ENCODE results near the gene ATP6AP1. TPM values are rescaled to one million over a fixed set of nuclear protein-coding genes. Genes with fewer than 3 reads are reported as not detected.
A peak's percentile ranks its signal among the peaks of the same experiment; 100 is the strongest.

The ATP6AP1 gene
- total RNA-seq, 6 experiments from 2014 or later = 26.5 to 41.4 (median 32.4) TPM

DNA sequence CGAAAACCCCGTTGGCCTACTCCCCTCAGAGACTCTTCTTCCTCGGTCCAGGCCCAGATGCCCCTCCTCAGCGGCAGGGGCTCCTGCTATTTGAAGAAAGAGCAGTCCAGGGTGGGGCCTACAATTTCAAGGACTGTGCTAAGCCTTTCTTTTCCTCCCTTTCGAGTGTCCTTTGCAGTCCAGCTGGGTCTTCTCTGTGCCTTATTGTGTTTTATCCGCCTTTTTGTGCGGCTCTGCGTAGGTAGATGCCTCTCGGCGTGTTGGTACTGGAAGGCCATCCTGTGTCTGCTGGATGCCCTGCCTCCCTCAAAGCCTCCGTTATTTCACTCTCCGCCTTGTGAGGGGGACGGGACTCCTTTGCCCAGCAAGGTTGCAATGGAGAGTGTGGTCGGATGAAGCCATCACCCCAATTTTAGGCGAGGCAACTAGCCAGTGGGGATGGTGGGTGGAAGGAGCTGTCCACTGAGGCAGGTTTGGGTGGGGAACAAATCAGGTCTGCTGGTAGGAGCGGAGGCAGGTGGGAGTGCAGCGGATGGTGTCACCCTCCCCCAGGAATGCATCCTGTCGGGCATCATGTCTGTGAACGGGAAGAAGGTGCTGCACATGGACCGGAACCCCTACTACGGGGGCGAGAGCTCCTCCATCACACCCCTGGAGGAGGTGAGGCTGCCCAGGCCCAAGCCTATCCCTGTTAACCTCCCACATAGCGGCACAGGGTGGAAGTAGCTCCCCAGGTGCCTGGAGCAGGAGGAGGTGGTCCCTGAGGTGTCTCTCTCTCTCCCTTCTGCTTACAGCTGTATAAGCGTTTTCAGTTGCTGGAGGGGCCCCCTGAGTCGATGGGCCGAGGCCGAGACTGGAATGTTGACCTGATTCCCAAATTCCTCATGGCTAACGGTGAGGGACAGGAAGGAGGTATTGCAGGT is 9.8 kb downstream of the ATP6AP1 start:
- H3K27ac ChIP-seq = no peak overlapping the region
- peaks cover 0 to 2% (median 0%) of the 10 kb centered on the region in 4 donors for H3K36me3 ChIP-seq
- DNase-seq (no peak), ATAC-seq (no peak)
- no peak for TF ChIP-seq POLR2A (IDR thresholded peaks at IDR 0.05)
- TF ChIP-seq, protein P1, sequence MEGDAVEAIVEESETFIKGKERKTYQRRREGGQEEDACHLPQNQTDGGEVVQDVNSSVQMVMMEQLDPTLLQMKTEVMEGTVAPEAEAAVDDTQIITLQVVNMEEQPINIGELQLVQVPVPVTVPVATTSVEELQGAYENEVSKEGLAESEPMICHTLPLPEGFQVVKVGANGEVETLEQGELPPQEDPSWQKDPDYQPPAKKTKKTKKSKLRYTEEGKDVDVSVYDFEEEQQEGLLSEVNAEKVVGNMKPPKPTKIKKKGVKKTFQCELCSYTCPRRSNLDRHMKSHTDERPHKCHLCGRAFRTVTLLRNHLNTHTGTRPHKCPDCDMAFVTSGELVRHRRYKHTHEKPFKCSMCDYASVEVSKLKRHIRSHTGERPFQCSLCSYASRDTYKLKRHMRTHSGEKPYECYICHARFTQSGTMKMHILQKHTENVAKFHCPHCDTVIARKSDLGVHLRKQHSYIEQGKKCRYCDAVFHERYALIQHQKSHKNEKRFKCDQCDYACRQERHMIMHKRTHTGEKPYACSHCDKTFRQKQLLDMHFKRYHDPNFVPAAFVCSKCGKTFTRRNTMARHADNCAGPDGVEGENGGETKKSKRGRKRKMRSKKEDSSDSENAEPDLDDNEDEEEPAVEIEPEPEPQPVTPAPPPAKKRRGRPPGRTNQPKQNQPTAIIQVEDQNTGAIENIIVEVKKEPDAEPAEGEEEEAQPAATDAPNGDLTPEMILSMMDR (IDR thresholded peaks at IDR 0.05) = no peak
- WGBS (ENCODE audit: insufficient coverage, low coverage, low lambda C conversion rate, missing lambda C conversion rate) = 53% methylated on average over 12 of the region's 28 CpGs
- peak overlapping the region; percentile 70 to 77 (median 71) for H3K4me3 ChIP-seq
- H3K4me1 ChIP-seq = no peaks in the 10 kb centered on the region
- no peaks in the 10 kb centered on the region for H3K9me3 ChIP-seq
- intact Hi-C loops (cut with DNase I) = no loop called here
- no peaks in the 10 kb centered on the region for H3K27me3 ChIP-seq

DNA sequence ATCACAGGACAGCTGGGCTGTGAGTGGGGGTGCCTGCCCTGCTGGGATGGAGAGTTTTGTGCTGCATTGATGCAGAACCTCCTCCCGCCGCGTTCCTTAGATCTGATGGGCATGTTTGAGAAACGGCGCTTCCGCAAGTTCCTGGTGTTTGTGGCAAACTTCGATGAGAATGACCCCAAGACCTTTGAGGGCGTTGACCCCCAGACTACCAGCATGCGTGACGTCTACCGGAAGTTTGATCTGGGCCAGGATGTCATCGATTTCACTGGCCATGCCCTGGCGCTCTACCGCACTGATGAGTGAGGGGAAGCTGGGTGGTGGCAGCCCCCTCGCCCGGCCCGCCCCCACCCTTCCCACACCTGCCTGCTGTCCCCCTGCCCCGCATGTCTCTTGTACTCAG is 11.4 kb downstream of the ATP6AP1 start:
- Histone ChIP-seq H3K36me3 (peaks cover 0 to under 1% (median 0%) of the 10 kb centered on the region in 4 donors), H3K27ac (peak overlapping the region in 1 of 3 donors; percentile 14), H3K9me3 (no peaks in the 10 kb centered on the region), H3K4me1 (peaks cover 0 to 3% (median 0%) of the 10 kb centered on the region in 4 donors), H3K27me3 (no peaks in the 10 kb centered on the region), H3K4me3 (no peak overlapping the region)
- TF ChIP-seq, protein P1 (IDR thresholded peaks at IDR 0.05) = no peak
- no peak for TF ChIP-seq POLR2A (IDR thresholded peaks at IDR 0.05)
- intact Hi-C loops (cut with DNase I) = no loop called here
- peak; percentile 35 to 56 (median 48) for ATAC-seq
- DNase-seq = peak; percentile 59 to 72 (median 62)
- WGBS (ENCODE audit: insufficient coverage, low coverage, low lambda C conversion rate, missing lambda C conversion rate) = 39% methylated on average over 10 of the region's 18 CpGs

DNA sequence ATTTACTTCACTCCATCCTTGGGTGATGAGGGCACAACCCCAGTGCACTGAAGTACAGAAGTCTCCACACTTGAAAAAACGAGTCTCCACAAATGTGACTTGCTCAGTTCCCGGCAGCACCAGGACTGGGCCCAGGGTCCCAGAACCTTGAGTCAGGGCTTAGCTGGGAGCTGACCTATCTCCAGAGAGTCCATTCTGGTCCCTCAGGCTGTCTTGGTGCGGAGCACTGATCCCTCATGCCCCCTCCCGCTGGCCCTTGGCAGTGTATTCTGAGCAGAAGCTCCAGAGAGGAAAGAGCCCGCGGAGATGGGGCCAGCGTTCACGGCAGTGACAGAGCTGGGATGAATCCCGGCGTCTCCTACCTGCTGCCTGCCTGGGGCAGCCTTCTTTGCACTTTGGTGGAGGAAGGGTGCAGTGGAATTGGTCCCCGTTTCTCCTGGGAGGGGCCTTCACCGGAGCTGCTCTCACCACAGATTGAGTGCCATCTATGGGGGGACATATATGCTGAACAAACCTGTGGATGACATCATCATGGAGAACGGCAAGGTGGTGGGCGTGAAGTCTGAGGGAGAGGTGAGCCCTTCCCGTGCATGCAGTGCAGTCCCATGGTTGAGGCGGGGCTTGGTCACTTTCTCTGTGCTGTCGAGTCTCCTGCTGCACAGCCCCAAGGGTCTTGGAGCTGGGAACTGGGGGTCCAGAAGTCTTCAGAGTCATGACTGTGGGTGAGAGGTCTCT is 12.3 kb downstream of the ATP6AP1 start:
- DNase-seq (no peak), ATAC-seq (no peak)
- Histone ChIP-seq H3K9me3 (no peaks in the 10 kb centered on the region), H3K36me3 (no peaks in the 10 kb centered on the region), H3K27ac (no peak overlapping the region), H3K27me3 (no peaks in the 10 kb centered on the region), H3K4me3 (no peak overlapping the region), H3K4me1 (peaks cover 0 to 4% (median 0%) of the 10 kb centered on the region in 4 donors)
- intact Hi-C loops (cut with DNase I) = no loop called here
- no peak for TF ChIP-seq POLR2A (IDR thresholded peaks at IDR 0.05)
- TF ChIP-seq, protein P1 (IDR thresholded peaks at IDR 0.05) = no peak
- WGBS (ENCODE audit: insufficient coverage, low coverage, low lambda C conversion rate, missing lambda C conversion rate) = 71% methylated on average over 8 of the region's 17 CpGs

DNA sequence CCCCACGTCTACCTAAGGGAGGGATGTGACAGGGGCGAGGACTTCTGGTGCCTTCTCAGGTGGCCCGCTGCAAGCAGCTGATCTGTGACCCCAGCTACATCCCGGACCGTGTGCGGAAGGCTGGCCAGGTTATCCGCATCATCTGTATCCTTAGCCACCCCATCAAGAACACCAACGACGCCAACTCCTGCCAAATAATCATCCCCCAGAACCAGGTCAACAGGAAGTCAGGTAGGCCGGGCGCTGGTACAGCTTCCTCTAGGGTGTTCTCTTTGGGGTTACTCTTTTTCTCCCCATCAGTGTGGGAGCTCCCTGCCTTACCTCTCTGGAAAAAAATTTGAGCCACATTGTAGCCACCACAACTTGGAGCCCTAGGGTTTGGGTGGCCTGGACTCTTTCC is 13.1 kb downstream of the ATP6AP1 start:
- ATAC-seq = no peak
- H3K9me3 ChIP-seq = no peaks in the 10 kb centered on the region
- no peaks in the 10 kb centered on the region for H3K27me3 ChIP-seq
- H3K27ac ChIP-seq = no peak overlapping the region
- TF ChIP-seq POLR2A (IDR thresholded peaks at IDR 0.05) = no peak
- TF ChIP-seq, protein P1 (IDR thresholded peaks at IDR 0.05) = no peak
- no peak overlapping the region for H3K4me3 ChIP-seq
- no peaks in the 10 kb centered on the region for H3K36me3 ChIP-seq
- WGBS (ENCODE audit: insufficient coverage, low coverage, low lambda C conversion rate, missing lambda C conversion rate) = 40% methylated on average over 1 of the region's 11 CpGs
- peaks cover 0 to 4% (median 0%) of the 10 kb centered on the region in 4 donors for H3K4me1 ChIP-seq
- intact Hi-C loops (cut with DNase I) = no loop called here
- DNase-seq = no peak
